AG08396 (cell line): ENCODE measurements around the gene GABRB2.

Experiments used
- DNase-seq: peaks from one replicate; pipeline ENCODE4 v3.0.0; 2012; ENCODE audit warnings: low spot score, mixed read lengths

The GABRB2 gene

GRCh38 chr5:161387121-161387520 is 159.4 kb downstream of the GABRB2 start:
- no peak for DNase-seq

- DNase-seq: no peak
Observed at GRCh38 chr5:161385027-161385426, 161.5 kb downstream of the GABRB2 start.

GRCh38 chr5:161382685-161383084 is 163.8 kb downstream of the GABRB2 start:
- no peak for DNase-seq

GRCh38 chr5:161380486-161380885 is 166.0 kb downstream of the GABRB2 start:
- DNase-seq: no peak

- DNase-seq: no peak
Observed at GRCh38 chr5:161378701-161379100, 167.8 kb downstream of the GABRB2 start.

- DNase-seq: no peak
Observed at GRCh38 chr5:161376034-161376433, 170.5 kb downstream of the GABRB2 start.

GRCh38 chr5:161373345-161373707 is 173.2 kb downstream of the GABRB2 start:
- no peak for DNase-seq

GRCh38 chr5:161372682-161373344 is 173.7 kb downstream of the GABRB2 start:
- no peak for DNase-seq

GRCh38 chr5:161369022-161369421 is 177.5 kb downstream of the GABRB2 start:
- DNase-seq: no peak

- DNase-seq: no peak
Observed at GRCh38 chr5:161358446-161358845, 188.1 kb downstream of the GABRB2 start.

GRCh38 chr5:161344234-161344633 is 202.3 kb downstream of the GABRB2 start:
- no peak for DNase-seq

GRCh38 chr5:161342886-161343285 is 203.6 kb downstream of the GABRB2 start:
- no peak for DNase-seq

- DNase-seq: no peak
Observed at GRCh38 chr5:161340012-161340411, 206.5 kb downstream of the GABRB2 start.

- DNase-seq: no peak
Observed at GRCh38 chr5:161333194-161333880, 213.2 kb downstream of the GABRB2 start.

GRCh38 chr5:161332343-161332742 is 214.2 kb downstream of the GABRB2 start:
- DNase-seq: no peak

GRCh38 chr5:161314033-161314432 is 232.5 kb downstream of the GABRB2 start:
- no peak for DNase-seq

- no peak for DNase-seq
Observed at GRCh38 chr5:161312882-161313281, 233.6 kb downstream of the GABRB2 start.

GRCh38 chr5:161311965-161312364 is 234.6 kb downstream of the GABRB2 start:
- no peak for DNase-seq

- no peak for DNase-seq
Observed at GRCh38 chr5:161311146-161311708, 235.3 kb downstream of the GABRB2 start.

GRCh38 chr5:161306351-161306995 is 240.1 kb downstream of the GABRB2 start:
- no peak for DNase-seq

- DNase-seq: no peak
Observed at GRCh38 chr5:161305601-161306000, 240.9 kb downstream of the GABRB2 start.

GRCh38 chr5:161302559-161302958 is 244.0 kb downstream of the GABRB2 start:
- no peak for DNase-seq

- DNase-seq: no peak
Observed at GRCh38 chr5:161301586-161301985, 244.9 kb downstream of the GABRB2 start.
